ENCODE data around the gene BICC1. TPM values are rescaled to one million over a fixed set of nuclear protein-coding genes. Genes with fewer than 3 reads are reported as not detected.
"Not testable (repeated sequence)": the region's sequence is repeated elsewhere in the genome, so short reads cannot be mapped to it uniquely, and the experiment has no call there.

BICC1 gene
- total RNA-seq, 1 experiment from 2014 or later = 7.2 TPM

GRCh38 chr10:58579011-58579655 lies 66.5 kb downstream of the BICC1 start:
- DNase-seq (ENCODE audit: low read depth, low spot score) = no peak
- in situ Hi-C loops (cut with HindIII; ENCODE audit: low pct_unique_long_range_greater_than_20kb, low sequenced_read_pairs) = no loop called here

- in situ Hi-C loops (cut with HindIII; ENCODE audit: low pct_unique_long_range_greater_than_20kb, low sequenced_read_pairs) = no loop called here
- no peak for DNase-seq (ENCODE audit: low read depth, low spot score)
These were observed 69.4 kb downstream of the BICC1 start for GRCh38 chr10:58582045-58582444.

- in situ Hi-C loops (cut with HindIII; ENCODE audit: low pct_unique_long_range_greater_than_20kb, low sequenced_read_pairs) = no loop called here
- DNase-seq (ENCODE audit: low read depth, low spot score) = no peak
These were observed 72.8 kb downstream of the BICC1 start for GRCh38 chr10:58585435-58585834.

GRCh38 chr10:58586282-58587245 lies 73.9 kb downstream of the BICC1 start:
- DNase-seq (ENCODE audit: low read depth, low spot score) = no peak
- in situ Hi-C loops (cut with HindIII; ENCODE audit: low pct_unique_long_range_greater_than_20kb, low sequenced_read_pairs) = no loop called here

GRCh38 chr10:58587676-58588075 lies 75.0 kb downstream of the BICC1 start:
- DNase-seq (ENCODE audit: low read depth, low spot score) = no peak
- in situ Hi-C loops (cut with HindIII; ENCODE audit: low pct_unique_long_range_greater_than_20kb, low sequenced_read_pairs) = no loop called here

GRCh38 chr10:58588673-58589265 lies 76.1 kb downstream of the BICC1 start:
- in situ Hi-C loops (cut with HindIII; ENCODE audit: low pct_unique_long_range_greater_than_20kb, low sequenced_read_pairs) = no loop called here
- peak; percentile 5 for DNase-seq (ENCODE audit: low read depth, low spot score)

GRCh38 chr10:58590152-58590840 lies 77.6 kb downstream of the BICC1 start:
- DNase-seq (ENCODE audit: low read depth, low spot score) = no peak
- in situ Hi-C loops (cut with HindIII; ENCODE audit: low pct_unique_long_range_greater_than_20kb, low sequenced_read_pairs) = no loop called here

GRCh38 chr10:58590924-58591323 lies 78.3 kb downstream of the BICC1 start:
- in situ Hi-C loops (cut with HindIII; ENCODE audit: low pct_unique_long_range_greater_than_20kb, low sequenced_read_pairs) = no loop called here
- DNase-seq (ENCODE audit: low read depth, low spot score) = no peak

- DNase-seq (ENCODE audit: low read depth, low spot score) = no peak
- in situ Hi-C loops (cut with HindIII; ENCODE audit: low pct_unique_long_range_greater_than_20kb, low sequenced_read_pairs) = no loop called here
These were observed 80.3 kb downstream of the BICC1 start for GRCh38 chr10:58593008-58593407.

GRCh38 chr10:58597211-58597610 lies 84.5 kb downstream of the BICC1 start:
- DNase-seq (ENCODE audit: low read depth, low spot score); in situ Hi-C loops (cut with HindIII; ENCODE audit: low pct_unique_long_range_greater_than_20kb, low sequenced_read_pairs): not testable (repeated sequence)

GRCh38 chr10:58599927-58600553 lies 87.4 kb downstream of the BICC1 start:
- no peak for DNase-seq (ENCODE audit: low read depth, low spot score)
- in situ Hi-C loops (cut with HindIII; ENCODE audit: low pct_unique_long_range_greater_than_20kb, low sequenced_read_pairs) = no loop called here

GRCh38 chr10:58608351-58608750 lies 95.7 kb downstream of the BICC1 start:
- in situ Hi-C loops (cut with HindIII; ENCODE audit: low pct_unique_long_range_greater_than_20kb, low sequenced_read_pairs) = no loop called here

GRCh38 chr10:58608826-58609531 lies 96.3 kb downstream of the BICC1 start:
- in situ Hi-C loops (cut with HindIII; ENCODE audit: low pct_unique_long_range_greater_than_20kb, low sequenced_read_pairs) = no loop called here
- no peak for DNase-seq (ENCODE audit: low read depth, low spot score)

More at GRCh38 chr10:58608351-58608750, 95.7 kb downstream of the BICC1 start:
- DNase-seq (ENCODE audit: low read depth, low spot score) = no peak

- no peak for DNase-seq (ENCODE audit: low read depth, low spot score)
- in situ Hi-C loops (cut with HindIII; ENCODE audit: low pct_unique_long_range_greater_than_20kb, low sequenced_read_pairs) = no loop called here
These were observed 97.0 kb downstream of the BICC1 start for GRCh38 chr10:58609532-58610150.

- DNase-seq (ENCODE audit: low read depth, low spot score) = no peak
- in situ Hi-C loops (cut with HindIII; ENCODE audit: low pct_unique_long_range_greater_than_20kb, low sequenced_read_pairs) = no loop called here
These were observed 102.7 kb downstream of the BICC1 start for GRCh38 chr10:58615237-58615935.

GRCh38 chr10:58618158-58618676 lies 105.5 kb downstream of the BICC1 start:
- in situ Hi-C loops (cut with HindIII; ENCODE audit: low pct_unique_long_range_greater_than_20kb, low sequenced_read_pairs) = no loop called here
- no peak for DNase-seq (ENCODE audit: low read depth, low spot score)
